HG03342 (cell line): ENCODE data around the gene TMEFF2.

Experiments used
- ATAC-seq: cut with Tn5 transposase; IDR thresholded peaks from one replicate; pipeline ENCODE4 v1.9.1; 2021; ENCODE audit warnings: mild to moderate bottlenecking, moderate library complexity; ENCODE audit not compliant: unreplicated experiment

Gene TMEFF2

DNA sequence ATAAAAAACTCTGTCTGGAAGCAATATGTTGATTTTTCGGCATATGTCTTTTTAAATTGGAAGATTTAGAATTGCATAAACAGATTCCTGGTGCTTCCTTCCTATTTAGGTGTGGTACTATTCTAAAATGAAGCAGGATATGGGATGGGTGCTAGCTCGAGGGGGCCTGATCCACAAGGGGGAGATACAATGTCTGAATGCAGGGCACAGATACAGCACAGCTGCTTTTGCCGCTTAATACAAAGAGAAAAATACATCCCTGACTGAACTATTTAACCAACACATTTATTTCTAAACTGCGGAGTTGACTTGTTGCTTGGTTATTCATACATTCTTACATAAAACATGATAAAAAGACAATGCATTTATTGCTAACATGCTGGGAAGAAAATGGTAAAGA, 169.1 kb downstream of the TMEFF2 start:
- ATAC-seq = no peak

DNA sequence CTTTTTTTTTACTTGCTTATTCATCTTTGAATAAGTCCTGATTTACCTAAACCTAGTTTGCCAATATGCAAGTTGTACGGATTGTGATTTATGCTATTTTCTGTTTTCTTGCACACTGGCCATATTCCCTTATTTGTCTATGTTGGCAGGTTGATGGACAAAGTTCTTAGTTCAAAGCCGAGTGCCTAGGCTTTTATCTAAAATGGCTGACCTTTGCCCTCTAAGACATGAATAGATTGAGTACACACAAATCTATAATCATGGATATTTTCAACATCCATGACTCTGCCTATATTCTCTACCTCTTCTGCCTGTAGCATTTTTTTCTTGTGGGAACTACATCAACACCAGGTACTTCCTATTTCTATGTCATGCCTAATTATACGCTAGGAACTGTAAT, 171.7 kb downstream of the TMEFF2 start:
- no peak for ATAC-seq

DNA sequence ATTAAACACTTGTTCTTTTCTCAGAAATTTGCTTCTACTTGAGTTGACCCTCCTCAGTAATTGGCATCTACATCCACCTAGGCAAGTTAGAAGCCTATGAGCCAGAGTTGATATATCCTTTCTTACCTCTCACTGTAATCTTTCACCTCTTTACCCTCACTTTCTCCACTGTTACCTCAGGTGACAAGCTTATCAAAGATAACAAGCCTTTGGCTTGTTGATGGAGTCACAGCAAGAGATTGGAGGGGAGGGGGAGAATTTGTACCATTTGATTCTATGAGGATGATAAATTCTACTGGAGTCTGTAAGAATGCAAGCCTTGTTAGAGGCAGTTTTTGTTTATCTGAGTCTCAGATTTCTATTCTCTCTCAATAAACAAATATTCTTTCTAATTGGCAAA, 176.9 kb downstream of the TMEFF2 start:
- ATAC-seq = no peak

DNA sequence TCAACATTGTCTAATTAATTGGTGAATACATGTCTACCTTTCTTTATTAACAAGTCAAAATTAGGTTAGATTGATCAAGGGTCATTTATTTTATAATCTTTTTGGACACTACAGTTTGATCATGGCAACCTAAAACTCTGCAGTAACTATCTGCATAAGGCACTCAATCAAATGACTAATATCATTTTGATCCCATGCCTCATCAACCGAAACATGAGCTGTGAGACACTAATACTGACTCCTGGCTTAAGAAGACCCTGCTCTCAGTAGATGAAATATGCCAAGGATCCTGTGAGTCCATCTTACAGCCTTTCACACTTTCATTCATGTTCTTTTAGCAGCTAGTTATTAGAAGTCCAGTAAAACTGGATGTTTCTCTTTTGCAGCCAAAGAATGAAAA, 178.5 kb downstream of the TMEFF2 start:
- ATAC-seq = no peak

DNA sequence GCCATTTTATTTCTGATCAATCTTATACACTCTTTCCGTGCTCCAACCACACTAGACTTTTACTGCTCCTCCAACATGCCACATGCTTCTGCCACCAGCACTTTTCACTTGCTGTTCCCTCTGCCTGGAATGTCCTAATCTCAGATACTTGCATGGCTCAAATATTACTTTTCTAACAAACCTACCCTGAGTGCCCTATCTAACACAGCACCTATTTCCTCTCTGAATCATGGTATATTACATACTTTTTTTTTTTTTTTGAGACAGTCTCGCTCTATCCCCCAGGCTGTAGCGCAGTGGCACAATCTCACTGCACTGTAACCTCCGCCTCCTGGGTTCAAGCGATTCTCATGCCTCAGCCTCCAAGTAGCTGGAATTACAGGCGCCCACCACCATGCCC, 181.5 kb downstream of the TMEFF2 start:
- ATAC-seq = no peak

DNA sequence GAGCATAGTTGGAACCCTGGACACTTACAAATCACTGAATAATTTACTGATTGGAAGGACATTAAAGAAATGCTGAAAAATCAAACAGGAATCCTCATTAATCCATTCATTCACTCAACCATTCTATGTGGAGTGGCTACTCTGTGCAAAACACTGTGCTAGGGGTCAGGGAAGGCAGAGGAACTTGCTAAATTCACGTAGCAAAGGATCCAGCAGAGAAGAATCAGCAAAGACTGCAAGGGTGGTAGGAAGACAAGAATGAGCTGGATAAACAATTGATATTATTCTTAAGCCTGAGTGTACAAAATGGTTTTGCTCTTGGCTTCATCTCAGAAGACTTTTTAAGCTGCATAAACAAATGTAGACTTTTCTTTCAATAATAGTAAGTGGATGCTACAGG, 183.5 kb downstream of the TMEFF2 start:
- ATAC-seq = no peak

DNA sequence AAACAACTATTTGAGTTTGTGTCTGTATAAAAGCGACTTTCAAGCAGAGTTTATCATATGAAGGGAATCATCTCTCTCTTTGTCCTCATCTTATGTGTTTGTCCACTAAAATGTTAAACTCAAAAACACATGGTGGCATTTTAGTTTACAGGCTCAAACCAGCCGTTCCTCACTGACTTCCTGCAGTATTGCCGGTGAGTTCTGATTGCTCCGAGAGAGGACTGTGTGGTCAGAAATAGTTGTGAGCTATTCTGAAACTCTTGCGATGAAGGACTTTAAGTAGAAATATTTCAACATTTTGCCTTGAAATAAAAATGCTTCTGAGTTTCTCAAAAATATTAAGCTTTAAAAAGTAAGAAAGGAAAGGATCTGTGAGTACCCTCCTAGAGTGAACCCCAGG, 184.7 kb downstream of the TMEFF2 start:
- no peak for ATAC-seq

DNA sequence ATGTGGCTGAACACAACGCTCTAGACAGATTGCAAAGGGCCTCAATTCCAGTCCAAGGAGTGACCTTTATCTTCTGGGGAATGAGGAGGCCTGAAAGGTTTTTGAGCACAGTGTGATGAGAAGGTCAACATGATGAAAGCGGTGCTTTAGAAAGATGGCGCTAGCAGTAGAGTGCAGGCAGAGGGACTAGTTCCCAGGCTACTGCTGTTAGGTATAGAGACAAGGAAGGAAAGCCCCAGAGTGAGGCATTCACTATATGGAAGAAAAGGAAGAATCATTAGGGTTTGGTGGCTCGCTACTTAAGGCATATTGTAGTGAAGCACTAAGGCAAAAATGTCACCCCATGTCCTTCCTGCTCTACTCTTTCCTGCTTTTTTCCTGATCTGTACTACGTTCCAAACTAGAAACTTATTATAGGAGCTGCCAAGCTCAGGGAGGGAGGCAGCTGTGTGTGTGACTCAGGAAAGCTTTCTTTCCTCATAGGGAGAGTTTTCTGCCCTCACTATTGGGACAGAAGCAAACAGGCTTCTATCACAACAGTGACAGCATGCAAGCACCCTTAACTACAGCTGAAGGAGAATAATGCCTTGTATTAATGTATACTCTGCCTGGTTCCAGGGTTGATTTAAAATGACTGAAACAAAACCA, 187.0 kb downstream of the TMEFF2 start:
- no peak for ATAC-seq

DNA sequence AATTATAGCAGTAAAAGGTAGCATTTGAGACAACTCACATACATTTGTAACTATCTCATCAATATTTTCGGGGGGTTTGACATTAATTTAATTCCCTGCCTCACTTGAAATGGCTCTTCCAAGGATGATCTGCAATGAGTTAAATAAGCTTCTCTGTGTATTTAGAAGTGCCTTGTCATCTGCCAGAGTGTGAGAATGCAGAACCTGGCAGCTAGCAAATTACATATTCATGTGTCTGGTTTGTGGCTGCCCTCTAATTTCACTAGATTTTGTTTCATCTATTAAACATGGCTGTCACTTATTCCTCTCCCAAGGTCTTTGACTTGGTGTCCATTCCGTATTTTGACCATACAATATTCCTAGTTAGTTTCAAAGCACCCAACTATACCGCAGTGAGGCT, 189.5 kb downstream of the TMEFF2 start:
- ATAC-seq = no peak

DNA sequence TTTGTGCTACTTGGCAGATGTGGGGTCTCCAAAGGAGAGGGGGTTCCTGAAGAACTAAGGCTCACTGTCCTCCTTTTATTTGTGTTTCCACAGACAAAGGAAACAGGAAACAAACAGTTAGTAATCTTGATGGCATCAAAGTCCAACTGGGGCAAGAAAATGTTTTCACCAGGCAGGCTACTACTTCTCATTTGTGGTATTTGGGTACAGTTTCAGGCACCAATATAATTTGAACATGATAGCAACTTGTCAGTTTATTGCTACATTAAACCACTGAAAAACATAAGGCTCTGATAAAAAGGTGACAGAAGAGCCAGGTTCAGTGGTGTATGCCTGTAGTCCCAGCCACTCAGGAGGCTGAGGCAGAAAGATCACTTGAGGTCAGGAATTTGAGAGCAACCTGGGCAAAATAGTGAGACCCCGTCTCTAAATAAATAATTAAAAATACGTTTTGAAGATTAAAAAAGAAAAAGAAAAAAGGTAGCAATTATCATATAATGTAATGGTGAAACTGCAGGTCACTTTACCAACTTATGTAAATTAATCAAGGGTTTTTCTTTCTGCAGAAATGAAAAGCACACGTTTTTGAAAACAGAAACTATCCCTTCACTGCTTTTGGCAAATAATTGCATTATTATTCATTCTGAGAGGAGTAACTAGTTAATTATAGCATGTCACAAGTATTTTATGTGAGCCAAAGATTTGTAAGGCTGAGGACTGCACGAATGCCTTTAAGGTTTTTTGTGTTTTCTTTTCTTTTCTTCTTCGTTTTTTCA, 190.4 kb downstream of the TMEFF2 start:
- ATAC-seq = peak; percentile 65

DNA sequence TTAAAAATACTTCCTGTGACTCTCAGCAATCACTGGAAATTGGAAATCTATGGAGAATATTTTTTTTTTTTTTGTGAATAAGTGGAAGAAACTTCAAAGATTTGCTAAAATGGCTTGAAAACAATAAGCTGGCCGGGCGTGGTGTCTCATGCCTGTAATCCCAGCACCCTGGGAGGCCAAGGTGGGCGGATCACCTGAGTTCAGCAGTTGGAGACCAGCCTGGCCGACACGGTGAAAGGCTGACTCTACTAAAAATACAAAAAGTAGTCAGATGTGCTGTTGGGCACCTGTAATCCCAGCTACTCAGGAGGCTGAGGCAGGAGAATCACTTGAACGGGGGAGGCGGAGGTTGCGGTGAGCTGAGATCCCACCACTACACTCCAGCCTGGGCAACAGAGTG, 192.3 kb downstream of the TMEFF2 start:
- ATAC-seq = no peak

DNA sequence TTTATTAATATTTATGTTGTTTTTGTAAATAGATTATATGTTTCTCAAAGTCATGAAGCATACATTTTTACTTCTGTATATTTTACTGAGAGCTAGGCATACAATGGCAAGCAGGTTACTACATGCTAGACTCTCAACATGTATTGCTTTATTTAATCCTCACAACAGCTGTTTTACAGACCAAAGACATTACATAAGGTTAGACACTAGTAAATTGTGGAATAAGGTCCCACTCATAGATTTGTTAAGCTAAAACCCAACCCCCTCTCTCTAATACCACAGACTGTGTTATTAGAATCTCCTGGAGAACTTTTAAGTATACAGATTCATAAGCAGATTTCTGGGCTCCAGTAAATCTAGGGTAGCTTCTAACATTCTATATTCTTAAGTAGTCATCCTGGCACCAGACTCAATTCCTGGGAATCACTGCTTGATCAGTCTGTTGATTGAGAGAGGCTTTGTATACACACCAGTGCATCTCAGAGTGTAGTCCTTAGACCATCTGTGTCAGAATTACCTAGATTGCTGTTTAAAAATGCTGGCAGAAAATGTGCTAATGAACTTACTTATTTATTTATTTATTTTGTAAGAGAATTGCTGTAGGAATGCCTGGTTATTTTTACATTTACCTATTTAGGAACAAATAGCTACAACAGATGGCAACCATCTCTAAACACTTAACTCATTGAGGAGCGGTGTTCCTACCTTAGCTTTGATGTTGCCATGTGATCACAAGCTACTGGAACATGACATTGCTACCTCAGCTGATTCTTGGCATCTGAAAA, 194.3 kb downstream of the TMEFF2 start:
- ATAC-seq = no peak

DNA sequence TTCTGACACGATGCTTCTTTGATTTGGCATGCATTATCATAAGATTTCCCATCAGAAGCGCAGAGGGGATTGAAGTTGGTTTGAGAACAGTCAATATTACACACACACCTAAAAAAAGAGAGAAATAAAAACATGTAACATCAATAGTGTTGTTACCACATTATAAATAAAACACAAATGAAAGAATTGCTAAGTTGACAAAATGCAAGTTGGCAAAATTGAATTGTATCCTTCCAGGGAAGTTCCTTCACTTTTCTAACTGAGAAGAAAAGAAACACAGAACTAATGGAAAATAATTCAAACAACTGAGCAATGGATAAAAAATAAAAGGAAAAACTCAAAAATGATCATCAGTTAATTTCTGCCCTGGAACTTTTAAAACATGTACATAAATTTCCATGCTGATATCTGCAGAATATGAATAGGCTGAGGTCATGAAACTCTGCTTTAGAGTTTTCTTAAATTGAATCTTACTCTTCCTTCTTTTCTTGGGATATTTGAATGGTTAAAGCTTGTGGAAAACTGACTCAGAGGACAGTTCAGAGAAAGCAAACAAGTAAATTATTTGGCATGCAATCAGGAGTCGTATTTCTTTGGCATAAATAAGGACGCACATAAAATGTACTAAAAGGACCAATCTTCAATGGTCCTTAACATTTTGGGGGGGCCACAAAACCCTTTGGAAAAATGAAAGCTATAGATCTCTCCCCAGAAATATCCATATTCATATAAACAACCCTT, 195.5 kb downstream of the TMEFF2 start:
- no peak for ATAC-seq

DNA sequence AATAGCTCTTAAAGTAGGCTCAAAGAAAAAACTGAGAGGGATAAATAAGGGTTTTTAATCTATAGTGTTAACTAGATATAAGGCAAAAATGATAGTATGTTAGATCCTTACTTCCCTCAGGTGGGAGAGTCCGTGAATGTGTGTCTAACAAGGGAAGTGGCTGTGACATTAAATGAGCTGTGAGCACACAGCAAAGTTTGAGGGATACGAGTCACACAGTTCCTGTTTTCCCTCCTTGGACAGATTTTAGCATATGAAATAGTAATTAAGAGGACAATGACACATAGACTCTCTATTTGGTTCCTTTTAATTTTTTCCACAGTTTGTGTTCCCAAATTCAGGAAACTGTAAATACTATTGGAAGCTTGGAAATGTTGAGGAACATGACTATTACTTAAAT, 199.4 kb downstream of the TMEFF2 start:
- no peak for ATAC-seq

DNA sequence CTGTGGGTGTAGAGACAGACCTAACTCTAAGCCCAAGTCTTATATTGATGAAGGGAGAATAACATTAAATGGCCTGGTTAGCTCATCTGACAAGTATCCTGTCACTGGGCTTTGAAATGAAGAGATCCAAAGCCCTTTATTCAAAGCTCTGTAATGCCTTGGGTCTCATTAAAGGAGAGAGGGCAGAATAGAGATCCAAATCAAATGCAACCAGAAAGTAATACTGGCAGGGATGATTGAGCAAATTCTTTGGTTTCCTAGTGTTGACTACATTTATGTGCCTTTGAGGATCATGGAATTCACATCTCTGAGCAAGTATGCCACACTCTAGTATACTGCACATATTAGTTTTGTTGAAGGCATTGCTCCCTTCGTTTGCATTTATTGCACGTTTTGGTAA, 200.0 kb downstream of the TMEFF2 start:
- no peak for ATAC-seq

DNA sequence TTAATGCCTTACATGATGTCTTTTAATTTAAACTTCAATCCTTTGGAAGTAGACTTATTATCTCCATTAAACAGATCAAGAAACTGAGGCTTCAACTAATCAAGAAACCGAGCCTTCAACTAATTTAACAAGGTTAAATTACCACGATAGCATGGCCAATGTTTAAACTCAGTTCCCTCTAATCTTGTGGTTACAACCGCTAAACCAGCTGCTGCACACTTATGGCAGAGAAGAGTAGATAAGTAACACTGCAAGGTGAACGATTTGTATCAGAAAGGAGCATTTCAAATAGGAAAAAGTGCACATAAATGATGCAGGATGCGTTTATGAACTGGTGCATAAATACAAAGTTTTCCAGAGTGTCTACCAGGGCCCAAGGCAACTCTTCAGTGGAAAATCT, 203.3 kb downstream of the TMEFF2 start:
- ATAC-seq = no peak

DNA sequence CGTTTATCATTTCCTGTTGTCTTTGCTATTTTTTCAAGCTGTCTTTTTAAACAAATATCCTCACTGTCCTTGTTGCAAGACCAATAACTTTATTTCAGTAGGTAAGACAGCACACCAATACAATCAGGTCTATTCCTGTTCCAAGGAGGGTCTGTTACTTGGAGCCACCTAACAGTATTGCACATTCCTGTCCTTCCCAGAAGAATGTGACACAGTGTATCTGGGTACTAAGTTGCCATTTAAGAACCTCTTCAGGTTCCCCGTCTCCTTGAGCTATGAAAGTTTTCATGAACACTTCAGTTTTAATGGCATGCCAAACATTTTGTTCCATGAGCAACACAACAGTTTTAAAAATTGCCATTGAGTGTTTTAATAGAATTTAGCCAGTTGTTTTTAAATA, 209.0 kb downstream of the TMEFF2 start:
- ATAC-seq = no peak

DNA sequence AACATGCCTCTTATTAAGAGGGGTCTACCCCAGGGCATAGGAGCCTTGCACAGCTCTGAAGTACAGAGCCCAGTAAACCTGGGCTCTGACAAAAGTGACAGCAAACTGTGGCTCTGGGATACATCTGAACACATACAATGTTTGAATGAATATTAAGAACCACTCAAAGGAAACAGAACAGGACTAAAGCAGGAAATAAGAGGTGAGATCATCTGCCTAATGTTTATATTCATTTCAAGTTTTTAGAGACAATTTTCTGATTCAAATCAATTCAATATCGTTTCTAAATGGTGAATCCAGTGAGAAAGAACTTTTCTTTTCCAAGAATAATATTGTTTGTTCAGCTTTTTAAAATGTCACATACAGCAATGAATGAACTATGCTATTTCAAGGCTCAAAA, 211.1 kb downstream of the TMEFF2 start:
- ATAC-seq = no peak

DNA sequence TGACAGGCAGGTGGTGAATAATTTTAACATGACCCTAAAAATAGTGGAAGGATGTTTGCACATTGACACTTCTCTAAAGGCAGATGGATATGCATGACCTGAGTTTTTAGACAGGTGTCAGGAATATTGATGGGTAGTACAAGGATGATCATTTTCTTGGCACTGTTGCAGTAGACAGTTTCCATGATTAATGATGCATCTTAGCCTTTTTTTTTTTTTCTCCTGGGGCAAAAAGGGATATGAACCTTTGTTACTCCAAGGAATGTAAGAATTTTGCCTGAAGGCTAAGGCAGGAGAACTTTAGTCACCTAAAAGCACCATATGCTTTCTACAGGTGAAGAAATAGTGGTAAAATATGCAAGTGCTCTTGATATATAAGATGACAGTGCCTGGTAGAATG, 211.5 kb downstream of the TMEFF2 start:
- ATAC-seq = no peak

DNA sequence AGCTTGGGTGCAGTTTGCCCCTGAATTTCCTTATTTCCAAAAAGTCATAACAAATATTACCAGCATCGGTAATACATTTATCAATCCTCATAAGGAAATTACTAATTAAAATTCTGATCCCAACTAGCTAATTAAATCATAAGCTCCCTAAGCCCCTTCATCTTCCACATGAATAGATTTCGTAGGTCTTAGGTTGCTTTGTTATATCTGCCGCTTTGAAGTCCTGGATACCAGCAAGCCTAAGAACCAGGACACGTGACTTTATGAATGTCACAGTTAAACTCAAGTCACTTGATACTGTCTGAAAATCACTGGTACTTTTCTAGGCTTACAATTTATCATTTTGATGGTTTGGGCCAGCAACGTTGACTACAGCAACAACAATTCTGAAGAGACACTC, 213.0 kb downstream of the TMEFF2 start:
- ATAC-seq = no peak

DNA sequence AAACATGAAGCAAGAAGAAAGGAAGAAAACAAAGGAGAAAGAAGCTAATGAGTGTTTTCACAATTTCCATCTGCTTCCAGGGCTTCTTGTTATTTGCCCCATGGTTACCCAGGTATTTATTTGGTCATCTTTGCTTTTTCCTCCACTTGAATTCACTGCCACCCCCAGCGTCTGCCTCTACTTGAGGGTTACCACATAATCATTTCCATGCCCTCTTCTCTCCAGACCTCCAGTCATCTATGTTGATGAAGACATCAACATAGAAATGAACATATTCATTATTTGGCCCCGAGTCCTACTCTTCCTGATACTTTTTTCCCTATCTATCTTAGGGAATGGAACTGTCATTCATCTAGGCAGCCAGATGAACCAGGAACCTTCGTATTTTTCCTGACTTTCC, 214.2 kb downstream of the TMEFF2 start:
- ATAC-seq = no peak
